Measurements from ENCODE around the gene ACTR6.

GRCh38 chr12:100157427-100157821 lies 43.2 kb upstream of the ACTR6 start:
- TF ChIP-seq CTCF (IDR thresholded peaks at IDR 0.05) (no peak), POLR2AphosphoS5 (IDR thresholded peaks at IDR 0.05) (no peak), POLR2A (IDR thresholded peaks at IDR 0.05) (no peak)

All from breast epithelium (tissue), 3 donors.